Panc1 (cell line): Measurements from ENCODE around the gene MINDY4B.

ENCODE experiments used
- CTCF ChIP-seq: fragments of 450-650 bp; IDR thresholded peaks from 2 replicates; pipeline ENCODE4 v1.5.1; 2017; ENCODE audit warnings: mild to moderate bottlenecking
- POLR2AphosphoS5 ChIP-seq: IDR thresholded peaks from 2 replicates; pipeline ENCODE4 v1.6.1; 2012; ENCODE audit warnings: mild to moderate bottlenecking, low read depth, low read length, moderate library complexity

GRCh38 chr3:150829408-150829807 is 75.8 kb downstream of the MINDY4B start:
- TF ChIP-seq CTCF = no peak
- TF ChIP-seq POLR2AphosphoS5 = no peak
